ENCODE data around the gene TMIGD3. TPM values are rescaled to one million over a fixed set of nuclear protein-coding genes. Genes with fewer than 3 reads are reported as not detected.

Gene TMIGD3
- total and polyA plus RNA-seq, 8 donors: 1.2 to 7.6 (median 4.6) TPM; not detected in 4

GRCh38 chr1:111481387-111482221 is 21.8 kb downstream of the TMIGD3 start:
- Histone ChIP-seq H3K36me3 (peaks cover 0 to 16% (median 5%) of the 10 kb centered on the region in 4 donors), H3K4me3 (no peak overlapping the region), H3K4me1 (peaks cover 0 to 39% (median 8%) of the 10 kb centered on the region in 4 donors), H3K9me3 (no peaks in the 10 kb centered on the region), H3K27me3 (no peaks in the 10 kb centered on the region), H3K27ac (no peak overlapping the region)
- intact Hi-C loops (cut with DNase I; ENCODE audit: low total_unique reads): loop anchor here (10.0 kb wide), 1 partner anchor 263 kb away; no protein-coding TSS in a partner anchor
- 33 to 39% (median 38%) methylated on average over 8 of the region's 8 CpGs for WGBS, 5 donors
- TF ChIP-seq EP300 (IDR thresholded peaks at IDR 0.05): no peak
- no peak for TF ChIP-seq POLR2A (IDR thresholded peaks at IDR 0.05)
- peak in 5 of 7 experiments; percentile 51 to 74 (median 64) for TF ChIP-seq CTCF (IDR thresholded peaks at IDR 0.05)
- peak in 1 of 3 donors; percentile 60 for TF ChIP-seq POLR2AphosphoS5 (IDR thresholded peaks at IDR 0.05)
- DNase-seq: peak; percentile 77 to 94

- Histone ChIP-seq H3K9me3 (no peaks in the 10 kb centered on the region), H3K27ac (peak overlapping the region in 1 of 5 donors; percentile 11), H3K4me1 (peaks cover 0 to 44% (median 10%) of the 10 kb centered on the region in 4 donors), H3K36me3 (peaks cover 0 to 16% (median 5%) of the 10 kb centered on the region in 4 donors), H3K4me3 (no peak overlapping the region), H3K27me3 (no peaks in the 10 kb centered on the region)
- no peak for DNase-seq
- WGBS, 5 donors: 36 to 82% (median 70%) methylated on average over 1 of the region's 1 CpG
- no peak for TF ChIP-seq POLR2AphosphoS5 (IDR thresholded peaks at IDR 0.05)
- intact Hi-C loops (cut with DNase I; ENCODE audit: low total_unique reads): loop anchor here (10.0 kb wide), 1 partner anchor 264 kb away; no protein-coding TSS in a partner anchor
These were observed 22.8 kb downstream of the TMIGD3 start for GRCh38 chr1:111480674-111481073.

GRCh38 chr1:111476761-111477309 is 26.6 kb downstream of the TMIGD3 start:
- H3K4me3 ChIP-seq: no peak overlapping the region
- no peak for TF ChIP-seq EP300 (IDR thresholded peaks at IDR 0.05)
- no peak for TF ChIP-seq POLR2A (IDR thresholded peaks at IDR 0.05)
- no peak for TF ChIP-seq POLR2AphosphoS5 (IDR thresholded peaks at IDR 0.05)
- TF ChIP-seq CTCF (IDR thresholded peaks at IDR 0.05): no peak

GRCh38 chr1:111476214-111476613 is 27.2 kb downstream of the TMIGD3 start:
- Histone ChIP-seq H3K4me1 (peaks cover 0 to 41% (median 5%) of the 10 kb centered on the region in 4 donors), H3K27me3 (no peaks in the 10 kb centered on the region), H3K9me3 (no peaks in the 10 kb centered on the region), H3K36me3 (peaks cover 0 to 45% (median 11%) of the 10 kb centered on the region in 4 donors), H3K4me3 (peak overlapping the region in 1 of 4 donors; percentile 13), H3K27ac (peak overlapping the region in 4 of 5 donors; percentile 19 to 68 (median 32))
- TF ChIP-seq CTCF (IDR thresholded peaks at IDR 0.05) (no peak), EP300 (IDR thresholded peaks at IDR 0.05) (no peak), POLR2A (IDR thresholded peaks at IDR 0.05) (no peak), POLR2AphosphoS5 (IDR thresholded peaks at IDR 0.05) (no peak)
- DNase-seq: no peak
- intact Hi-C loops (cut with DNase I; ENCODE audit: low total_unique reads): no loop called here

More at GRCh38 chr1:111476761-111477309, 26.6 kb downstream of the TMIGD3 start:
- DNase-seq: peak in 1 of 2 donors; percentile 42
- intact Hi-C loops (cut with DNase I; ENCODE audit: low total_unique reads): no loop called here
- Histone ChIP-seq H3K27ac (peak overlapping the region in 4 of 5 donors; percentile 21 to 68 (median 32)), H3K9me3 (no peaks in the 10 kb centered on the region), H3K4me1 (peaks cover 0 to 42% (median 8%) of the 10 kb centered on the region in 4 donors), H3K36me3 (peaks cover 0 to 39% (median 8%) of the 10 kb centered on the region in 4 donors), H3K27me3 (no peaks in the 10 kb centered on the region)
- WGBS, 5 donors: 43 to 80% (median 48%) methylated on average over 2 of the region's 2 CpGs

Data from stomach (tissue), 9 donors.